ENCODE data around the gene UCK2.
A peak's percentile ranks its signal among the peaks of the same experiment; 100 is the strongest.

The UCK2 gene

DNA sequence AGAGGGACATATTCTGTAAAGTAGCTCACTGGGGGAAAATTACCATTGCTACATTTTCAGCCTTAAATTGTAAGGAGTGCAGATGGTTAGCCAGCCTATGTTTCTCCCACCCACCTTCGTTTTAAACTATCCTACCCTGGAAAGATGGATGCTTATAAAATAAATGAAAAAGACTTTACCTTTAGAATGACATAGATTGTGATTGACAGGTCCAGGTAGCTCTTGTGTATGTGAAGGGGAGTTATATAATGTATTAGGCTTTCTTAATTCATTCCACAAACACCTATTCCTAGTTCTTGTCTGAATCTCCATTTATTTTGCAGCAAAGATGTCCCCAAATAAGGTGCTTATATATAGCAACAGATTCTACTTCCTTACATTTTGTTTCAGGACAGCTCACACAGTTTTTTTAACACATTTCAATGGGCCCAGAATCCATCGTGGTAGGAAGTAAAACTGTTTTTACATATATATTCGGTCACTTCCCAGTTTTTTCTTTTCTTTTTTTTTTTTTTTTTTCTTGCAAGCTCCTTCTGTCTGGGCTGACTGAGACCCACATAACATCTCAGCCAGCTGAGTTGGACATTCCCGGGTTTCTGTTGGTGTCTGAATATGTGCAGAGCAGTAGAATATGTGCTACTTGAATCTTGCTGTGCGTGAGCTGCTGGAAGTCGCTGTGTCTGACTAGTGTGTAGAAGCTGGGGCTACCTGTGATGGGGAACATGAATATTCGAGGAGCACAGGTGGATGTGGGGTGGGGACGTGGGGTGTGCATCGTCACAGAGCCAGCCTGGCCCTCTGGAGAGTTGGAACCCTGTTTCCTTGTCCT is 27.8 kb downstream of the UCK2 start:
- no peak for DNase-seq (ENCODE audit: low read depth)

GRCh38 chr1:165856021-165856420 is 28.6 kb downstream of the UCK2 start:
- no peak for DNase-seq (ENCODE audit: low read depth)

GRCh38 chr1:165856606-165857005 is 29.2 kb downstream of the UCK2 start:
- DNase-seq (ENCODE audit: low read depth): no peak

- DNase-seq (ENCODE audit: low read depth): peak; percentile 62
Measured at GRCh38 chr1:165857046-165857801, 29.8 kb downstream of the UCK2 start.

GRCh38 chr1:165858364-165858823 is 31.0 kb downstream of the UCK2 start:
- DNase-seq (ENCODE audit: low read depth): no peak

- DNase-seq (ENCODE audit: low read depth): no peak
Measured at GRCh38 chr1:165858967-165859845, 31.8 kb downstream of the UCK2 start.

- no peak for DNase-seq (ENCODE audit: low read depth)
Measured at GRCh38 chr1:165860065-165860464, 32.7 kb downstream of the UCK2 start.

- no peak for DNase-seq (ENCODE audit: low read depth)
Measured at GRCh38 chr1:165861911-165862310, 34.5 kb downstream of the UCK2 start.

DNA sequence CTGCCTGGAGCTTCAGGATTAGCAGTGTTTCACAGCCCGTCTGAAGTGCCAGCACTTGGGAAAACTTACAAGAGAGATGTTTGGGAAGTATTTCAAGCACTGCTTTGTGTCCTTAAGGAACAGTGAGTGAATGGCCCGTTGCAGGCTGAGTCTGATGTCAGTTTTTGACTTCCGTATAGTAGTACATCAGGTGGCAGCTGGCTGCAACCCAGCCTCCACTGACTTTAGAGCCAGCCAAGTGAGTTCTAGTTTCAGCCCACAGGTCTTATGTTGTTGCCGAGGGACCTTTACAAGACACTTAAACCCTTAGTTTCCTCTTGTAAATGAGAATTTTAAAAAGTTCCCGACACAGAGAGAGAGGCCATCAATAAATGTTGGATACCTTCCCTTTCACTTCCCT is 35.0 kb downstream of the UCK2 start:
- DNase-seq (ENCODE audit: low read depth): no peak

DNA sequence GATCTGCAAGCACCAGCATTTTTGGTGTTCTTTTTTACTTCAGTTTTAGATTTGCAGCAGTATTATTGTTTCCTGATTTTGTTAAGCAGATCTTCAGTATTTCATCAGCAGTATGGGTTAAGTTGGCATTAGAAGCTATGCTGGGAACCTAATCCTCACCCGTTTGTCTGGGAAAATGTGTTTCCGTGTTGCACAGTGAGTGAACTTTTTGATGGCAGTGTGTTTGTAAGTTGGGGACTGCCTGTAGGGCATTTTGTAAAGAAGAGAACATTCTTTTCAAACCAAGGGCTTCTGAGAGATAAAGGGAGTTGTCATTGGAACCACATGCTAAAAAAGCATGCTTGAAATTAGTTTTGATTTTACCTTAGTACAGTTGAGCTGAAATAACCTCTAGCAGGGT is 35.9 kb downstream of the UCK2 start:
- no peak for DNase-seq (ENCODE audit: low read depth)

GRCh38 chr1:165865633-165866340 is 38.4 kb downstream of the UCK2 start:
- no peak for DNase-seq (ENCODE audit: low read depth)

DNA sequence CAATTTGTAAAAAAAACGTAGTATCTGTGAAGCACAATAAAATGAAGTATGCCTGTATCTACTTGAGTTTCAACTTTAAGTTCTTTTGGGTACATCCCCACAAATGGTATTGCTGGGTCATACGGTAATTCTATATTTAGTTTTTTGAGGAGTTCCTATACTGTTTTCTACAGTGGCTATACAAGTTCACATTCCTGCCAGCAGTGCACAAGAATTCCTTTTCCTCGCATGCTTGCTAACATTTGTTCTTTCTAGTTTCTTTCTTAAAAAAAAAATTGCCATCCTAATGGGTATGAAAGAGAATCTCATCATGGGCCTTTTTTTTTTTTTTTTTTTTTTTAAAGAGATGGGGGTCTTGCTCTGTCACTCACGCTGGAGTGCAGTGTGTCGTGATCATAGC is 41.9 kb downstream of the UCK2 start:
- no peak for DNase-seq (ENCODE audit: low read depth)

DNA sequence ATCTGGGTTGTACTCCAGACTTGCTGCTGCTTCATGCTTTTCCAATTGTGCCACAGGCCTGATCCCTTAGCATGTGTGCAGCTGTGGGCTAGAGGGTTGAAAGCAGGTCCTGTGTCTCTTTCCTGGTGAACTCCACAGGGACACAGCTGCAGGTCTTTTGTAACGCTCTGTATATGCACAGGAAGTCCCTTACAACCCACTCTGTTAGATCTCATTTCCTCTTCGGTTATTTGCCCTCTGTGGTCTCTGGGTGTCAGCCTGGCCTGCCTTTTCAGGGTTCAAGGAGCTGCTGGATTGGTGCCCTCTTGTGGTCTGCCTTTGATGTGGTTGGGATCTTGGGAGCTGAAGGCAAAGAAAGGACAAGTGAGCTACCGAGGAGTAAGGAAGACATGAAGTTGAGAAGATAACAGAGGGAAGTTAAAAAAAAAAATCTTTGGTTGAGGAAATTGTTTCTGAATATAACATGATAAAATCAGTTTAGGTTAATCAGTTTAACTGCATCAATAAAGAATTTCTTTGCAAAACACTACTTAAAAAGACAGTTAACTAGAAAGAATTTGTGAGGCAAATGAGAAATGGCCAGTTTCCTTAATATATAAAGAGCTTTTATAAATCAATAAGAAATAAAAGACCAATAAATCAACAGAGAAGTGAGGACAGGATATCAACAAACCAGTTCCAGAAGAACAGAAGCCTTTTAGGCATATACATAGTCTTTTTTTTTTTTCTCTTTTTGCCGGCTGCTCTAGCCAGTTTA is 44.1 kb downstream of the UCK2 start:
- peak; percentile 69 for DNase-seq (ENCODE audit: low read depth)

DNA sequence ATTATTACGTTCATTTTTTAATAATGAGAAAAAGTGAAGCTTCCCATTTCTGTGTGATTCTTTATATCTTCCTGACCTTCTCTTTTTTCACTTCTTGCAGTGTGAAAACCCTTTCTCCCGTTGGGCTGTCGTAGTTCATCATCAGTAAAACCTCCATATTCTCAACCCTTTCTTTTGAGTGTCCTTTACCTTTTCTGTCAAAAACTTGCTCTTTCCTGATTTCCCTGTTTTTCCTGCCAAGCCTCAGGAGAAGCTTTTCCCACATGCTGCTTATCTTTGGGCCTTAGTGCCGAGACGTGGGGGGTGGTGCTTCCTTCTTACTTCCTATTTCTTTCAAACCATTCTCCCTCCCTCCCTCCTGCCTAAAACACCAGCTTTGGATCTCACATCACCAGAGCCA is 46.1 kb downstream of the UCK2 start:
- no peak for DNase-seq (ENCODE audit: low read depth)

GRCh38 chr1:165874643-165875042 is 47.2 kb downstream of the UCK2 start:
- DNase-seq (ENCODE audit: low read depth): no peak

- DNase-seq (ENCODE audit: low read depth): no peak
Measured at GRCh38 chr1:165875171-165875570, 47.8 kb downstream of the UCK2 start.

- no peak for DNase-seq (ENCODE audit: low read depth)
Measured at GRCh38 chr1:165875604-165876003, 48.2 kb downstream of the UCK2 start.

- no peak for DNase-seq (ENCODE audit: low read depth)
Measured at GRCh38 chr1:165876121-165876520, 48.7 kb downstream of the UCK2 start.

DNA sequence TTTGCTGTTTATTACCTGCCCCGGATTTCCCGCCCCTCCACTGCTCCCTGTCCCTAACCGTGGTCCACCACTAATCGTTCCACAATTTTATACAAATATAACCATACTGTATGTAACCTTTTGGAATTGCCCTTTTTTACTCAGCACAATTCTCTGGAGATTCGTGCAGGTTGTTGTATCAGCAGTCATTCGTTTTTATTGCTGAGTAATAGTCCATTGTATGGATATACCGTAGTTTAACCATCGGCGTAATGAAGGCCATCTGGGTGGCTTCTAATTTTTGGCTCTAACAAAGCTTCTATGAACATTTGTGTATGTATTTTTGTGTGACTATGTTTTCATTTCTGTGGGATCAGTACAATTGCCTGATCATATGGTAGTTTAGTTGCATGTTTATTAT is 50.0 kb downstream of the UCK2 start:
- no peak for DNase-seq (ENCODE audit: low read depth)

DNA sequence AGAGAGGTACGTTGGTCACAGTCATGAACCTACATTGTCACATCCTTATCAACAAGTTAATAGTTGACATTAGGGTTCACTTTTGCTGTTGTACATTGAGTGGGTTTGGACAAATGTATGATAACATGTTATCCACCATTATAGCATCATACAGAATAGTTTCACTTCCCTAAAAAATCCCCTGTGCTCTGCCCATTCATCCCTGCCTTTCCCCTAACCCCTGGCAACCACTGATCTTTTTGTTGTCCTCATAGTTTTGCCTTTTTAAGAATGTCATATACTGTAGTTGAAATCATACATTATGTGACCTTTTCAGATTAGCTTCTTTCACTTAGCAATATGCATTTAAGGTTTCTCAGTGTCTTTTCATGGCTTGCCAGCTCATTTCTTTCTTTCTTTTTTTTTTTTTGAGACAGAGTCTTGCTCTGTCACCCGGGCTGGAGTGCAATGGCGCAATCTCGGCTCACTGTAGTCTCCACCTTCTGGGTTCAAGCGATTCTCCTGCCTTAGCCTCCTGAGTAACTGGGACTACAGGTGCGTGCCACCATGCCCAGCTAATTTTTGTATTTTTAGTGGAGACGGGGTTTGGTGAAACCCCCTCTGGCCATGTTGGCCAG is 50.6 kb downstream of the UCK2 start:
- no peak for DNase-seq (ENCODE audit: low read depth)

- no peak for DNase-seq (ENCODE audit: low read depth)
Measured at GRCh38 chr1:165879946-165880345, 52.5 kb downstream of the UCK2 start.
